GM18508 (cell line): Measurements from ENCODE around the gene TGFB1I1.
"Not testable (repeated sequence)": the region's sequence is repeated elsewhere in the genome, so short reads cannot be mapped to it uniquely, and the experiment has no call there.

Source experiments
- ATAC-seq: cut with Tn5 transposase; IDR thresholded peaks from one replicate; pipeline ENCODE4 v1.9.1; 2021; ENCODE audit warnings: moderate number of reproducible peaks; ENCODE audit not compliant: insufficient read depth, unreplicated experiment

The TGFB1I1 gene

GRCh38 chr16:31471875-31472708 lies at the start of gene TGFB1I1:
TSS of gene TGFB1I1 (plus strand) at chr16:31472152. CDS start at chr16:31472189, 37 bp downstream.
- ATAC-seq, result no peak

- ATAC-seq, result no peak
Observed at GRCh38 chr16:31423241-31423640, 48.7 kb upstream of the TGFB1I1 start.

- no peak for ATAC-seq
Observed at GRCh38 chr16:31423801-31424200, 48.2 kb upstream of the TGFB1I1 start.

- no peak for ATAC-seq
Observed at GRCh38 chr16:31427441-31428278, 44.3 kb upstream of the TGFB1I1 start.

GRCh38 chr16:31428279-31428597 lies 43.7 kb upstream of the TGFB1I1 start, which contains the start of gene COX6A2:
TSS of gene COX6A2 (minus strand) at chr16:31428360. CDS start at chr16:31428325, 35 bp downstream.
- ATAC-seq, result no peak

GRCh38 chr16:31428638-31429247 lies 43.2 kb upstream of the TGFB1I1 start:
- ATAC-seq, result no peak

GRCh38 chr16:31429314-31429713 lies 42.6 kb upstream of the TGFB1I1 start:
- no peak for ATAC-seq

- no peak for ATAC-seq
Observed at GRCh38 chr16:31429796-31430195, 42.2 kb upstream of the TGFB1I1 start.

- no peak for ATAC-seq
Observed at GRCh38 chr16:31430380-31431052, 41.4 kb upstream of the TGFB1I1 start.

- ATAC-seq, result no peak
Observed at GRCh38 chr16:31435341-31436220, 36.4 kb upstream of the TGFB1I1 start.

GRCh38 chr16:31436221-31437045 lies 35.5 kb upstream of the TGFB1I1 start:
- ATAC-seq, result no peak

- no peak for ATAC-seq
Observed at GRCh38 chr16:31438414-31438813, 33.5 kb upstream of the TGFB1I1 start.

GRCh38 chr16:31439023-31439422 lies 32.9 kb upstream of the TGFB1I1 start:
- not testable (repeated sequence) for ATAC-seq

- no peak for ATAC-seq
Observed at GRCh38 chr16:31439519-31439918, 32.4 kb upstream of the TGFB1I1 start.

- no peak for ATAC-seq
Observed at GRCh38 chr16:31440516-31441184, 31.3 kb upstream of the TGFB1I1 start.

GRCh38 chr16:31441956-31442355 lies 30.0 kb upstream of the TGFB1I1 start:
- no peak for ATAC-seq

GRCh38 chr16:31445931-31446330 lies 26.0 kb upstream of the TGFB1I1 start:
- ATAC-seq, result not testable (repeated sequence)

- ATAC-seq, result no peak
Observed at GRCh38 chr16:31451201-31451600, 20.8 kb upstream of the TGFB1I1 start.
